CD8-positive, alpha-beta memory T cell (primary cell): Measurements from ENCODE around the gene TMEM192. TPM values are rescaled to one million over a fixed set of nuclear protein-coding genes. Genes with fewer than 3 reads are reported as not detected.

ENCODE experiments used
- CTCF ChIA-PET: fragments of 350-600 bp; sonication (Branson Sonifier 250); formaldehyde crosslinking; loops from one replicate; lab custom pipeline; 2021; ENCODE audit warnings: antibody characterized with exemption; lab: Charles Lee
- POLR2A ChIA-PET: fragments of 350-600 bp; sonication (Branson Sonifier 250); formaldehyde crosslinking; loops from one replicate; lab custom pipeline; 2021; ENCODE audit warnings: antibody characterized with exemption; lab: Charles Lee
- DNase-seq, 5 donors: peaks; one replicate each; pipeline versions ENCODE4 v3.0.0 to v3.0.0-alpha.2; 2020 to 2022; ENCODE audit warnings: mixed read lengths in 1 of 5
- H3K27ac ChIP-seq: one replicate; pipeline ENCODE4 v1.7.0; 2013; ENCODE audit warnings: low read depth, mild to moderate bottlenecking, low read length, moderate library complexity
- H3K27me3 ChIP-seq: 2 replicates; pipeline ENCODE4 v1.7.0; 2013; ENCODE audit warnings: low read length, mild to moderate bottlenecking; ENCODE audit not compliant: insufficient read depth, poor library complexity, severe bottlenecking
- H3K36me3 ChIP-seq: 2 replicates; pipeline ENCODE4 v1.7.0; 2013; ENCODE audit warnings: mild to moderate bottlenecking, low read length, moderate library complexity; ENCODE audit not compliant: insufficient read depth
- H3K4me1 ChIP-seq: 2 replicates; pipeline ENCODE4 v1.7.0; 2013; ENCODE audit warnings: mild to moderate bottlenecking, low read length, moderate library complexity; ENCODE audit not compliant: insufficient read depth
- H3K4me3 ChIP-seq: 2 replicates; pipeline ENCODE4 v1.7.0; 2013; ENCODE audit warnings: mild to moderate bottlenecking, low read length
- H3K9me3 ChIP-seq: 2 replicates; pipeline ENCODE4 v1.7.0; 2013; ENCODE audit warnings: mild to moderate bottlenecking, low read length
- H3K27ac Mint-ChIP-seq, 8 donors: one replicate each; pipeline ENCODE4 v1.8.0; 2020 to 2021; ENCODE audit warnings: mixed read lengths in 8 of 8, mild to moderate bottlenecking in 6 of 8, inconsistent platforms in 3 of 8, moderate library complexity in 3 of 8
- H3K27me3 Mint-ChIP-seq, 2 donors: one replicate each; pipeline ENCODE4 v1.8.0; 2020 to 2021; ENCODE audit warnings: mixed read lengths in 2 of 2, mild to moderate bottlenecking in 1 of 2, moderate library complexity in 1 of 2
- H3K36me3 Mint-ChIP-seq, 3 donors: one replicate each; pipeline ENCODE4 v1.8.0; 2020 to 2021; ENCODE audit warnings: mixed read lengths in 3 of 3, inconsistent platforms in 1 of 3, mild to moderate bottlenecking in 1 of 3
- H3K4me1 Mint-ChIP-seq, 3 donors: one replicate each; pipeline ENCODE4 v1.8.0; 2020 to 2021; ENCODE audit warnings: mixed read lengths in 3 of 3, inconsistent platforms in 1 of 3, mild to moderate bottlenecking in 1 of 3
- H3K4me3 Mint-ChIP-seq, 7 donors: one replicate each; pipeline ENCODE4 v1.8.0; 2020 to 2021; ENCODE audit warnings: mixed read lengths in 7 of 7, mild to moderate bottlenecking in 6 of 7, moderate library complexity in 4 of 7, inconsistent platforms in 2 of 7
- H3K9me3 Mint-ChIP-seq, 5 donors: one replicate each; pipeline ENCODE4 v1.8.0; 2020 to 2022; ENCODE audit warnings: mixed read lengths in 5 of 5, mild to moderate bottlenecking in 3 of 5, moderate library complexity in 2 of 5, inconsistent platforms in 1 of 5
- polyA plus RNA-seq: library from polyadenylated mRNA; unstranded; fragments of 300-500 nt; fragmentation: Illumina TruSeq; gene quantifications from one replicate; pipeline ENCODE4 v1.2.3, GENCODE V29; 2021
- total RNA-seq, 2 experiments: library from RNA; stranded (reverse); gene quantifications; one replicate each; pipeline ENCODE4 v1.2.3, GENCODE V29; 2021

TMEM192 gene
- total RNA-seq (10 to 100 TPM; 18.1 to 20.8 TPM), polyA plus RNA-seq (23.9 TPM)

DNA sequence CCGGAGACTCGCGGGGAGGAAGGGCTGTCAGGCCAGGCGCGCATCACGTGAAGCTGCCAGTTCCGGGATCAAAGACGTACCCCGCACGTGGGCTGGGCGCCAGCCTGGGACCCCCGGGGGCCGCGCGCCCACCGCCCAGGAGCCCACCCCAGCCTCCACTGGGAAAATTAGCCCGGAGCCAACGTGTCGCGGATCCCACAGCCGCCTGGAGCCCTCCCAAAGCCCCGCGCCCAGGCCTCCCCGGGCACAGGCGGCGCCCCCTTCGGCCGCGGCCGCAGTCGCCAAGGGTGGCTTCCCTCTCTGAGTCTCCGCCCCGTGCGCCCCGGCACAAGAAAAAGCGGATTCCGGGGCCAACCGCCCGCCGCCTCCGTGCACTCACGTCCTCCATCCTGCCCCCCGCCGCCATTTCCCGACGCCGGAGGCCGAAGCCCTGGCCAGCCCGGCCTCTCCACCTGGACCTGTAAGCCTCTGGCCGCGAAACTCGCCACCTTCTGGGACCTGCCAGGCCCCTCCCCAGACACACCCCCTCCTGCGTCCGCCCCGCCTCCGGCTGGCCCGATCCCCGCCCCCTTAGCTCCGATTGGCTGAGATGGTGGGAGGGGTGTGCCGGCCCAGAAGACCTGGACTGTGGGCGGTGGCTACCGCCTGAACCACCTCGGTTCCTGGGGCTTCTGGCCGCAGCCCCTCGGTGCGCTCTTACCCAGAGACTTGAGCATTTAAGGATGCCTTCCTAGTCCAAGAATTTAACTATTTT is at the start of gene TMEM192:
Gene TMEM192 (minus strand): TSS at position 493 of the 754 bp plus-strand sequence. CDS start 87 bp downstream, at position 406.
- H3K9me3 Mint-ChIP-seq: no peaks in the 10 kb centered on the region
- H3K36me3 Mint-ChIP-seq: peaks cover 0 to 11% (median 4%) of the 10 kb centered on the region in 3 donors
- no peaks in the 10 kb centered on the region for H3K27me3 ChIP-seq
- peaks cover 17 to 33% (median 23%) of the 10 kb centered on the region in 3 donors for H3K4me1 Mint-ChIP-seq
- H3K4me1 ChIP-seq: peaks cover 12% of the 10 kb centered on the region
- no peaks in the 10 kb centered on the region for H3K36me3 ChIP-seq
- H3K4me3 Mint-ChIP-seq: peak within 1 kb of the TSS; percentile 88 to 99 (median 94)
- ChIA-PET POLR2A (interaction anchor here (0.8 to 2.7 kb wide), 2 partner anchors 32 to 215 kb away, joined by 3 to 13 read pairs; partner anchors contain the start of gene MSMO1), CTCF (interaction anchor here (0.5 to 3.6 kb wide), 13 partner anchors 9 to 352 kb away, joined by 3 to 22 read pairs (median 5); partner anchors contain the start of gene MSMO1)
- no peaks in the 10 kb centered on the region for H3K9me3 ChIP-seq
- peak within 1 kb of the TSS; percentile 65 to 98 (median 95) for H3K27ac Mint-ChIP-seq
- peak; percentile 90 to 93 (median 92) for DNase-seq
- peak within 1 kb of the TSS; percentile 66 for H3K27ac ChIP-seq
- H3K4me3 ChIP-seq: peak within 1 kb of the TSS; percentile 55
- peaks cover 2 to 12% of the 10 kb centered on the region in 2 donors for H3K27me3 Mint-ChIP-seq

GRCh38 chr4:165158762-165159161 is 46.1 kb upstream of the TMEM192 start:
- H3K4me1 Mint-ChIP-seq: no peaks in the 10 kb centered on the region
- peak overlapping the region in 1 of 8 donors; percentile 55 for H3K27ac Mint-ChIP-seq
- ChIA-PET POLR2A (no interaction called here), CTCF (no interaction called here)
- H3K36me3 ChIP-seq: no peaks in the 10 kb centered on the region
- no peaks in the 10 kb centered on the region for H3K9me3 ChIP-seq
- no peak overlapping the region for H3K4me3 Mint-ChIP-seq
- H3K36me3 Mint-ChIP-seq: no peaks in the 10 kb centered on the region
- H3K9me3 Mint-ChIP-seq: peaks cover 0 to 3% (median 0%) of the 10 kb centered on the region in 5 donors
- no peak overlapping the region for H3K27ac ChIP-seq
- no peaks in the 10 kb centered on the region for H3K27me3 ChIP-seq
- no peak overlapping the region for H3K4me3 ChIP-seq
- no peak for DNase-seq
- no peaks in the 10 kb centered on the region for H3K4me1 ChIP-seq
- peaks cover 20 to 48% of the 10 kb centered on the region in 2 donors for H3K27me3 Mint-ChIP-seq

DNA sequence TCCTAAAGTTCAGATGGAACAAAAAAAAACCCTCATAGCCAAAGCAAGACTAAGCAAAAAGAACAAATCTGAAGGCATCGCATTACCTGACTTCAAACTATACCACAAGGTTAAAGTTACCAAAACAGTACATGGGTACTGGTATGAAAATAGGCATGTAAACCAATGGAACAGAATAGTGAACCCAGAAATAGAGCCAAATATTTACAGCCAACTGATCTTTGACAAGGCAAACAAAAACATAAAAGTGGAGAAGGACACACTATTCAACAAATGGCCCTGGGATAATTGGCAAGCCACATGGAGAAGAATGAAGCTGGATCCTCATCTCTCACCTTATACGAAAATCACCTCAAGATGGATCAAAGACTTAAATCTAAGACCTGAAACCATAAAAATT is 44.2 kb upstream of the TMEM192 start:
- Histone ChIP-seq H3K36me3 (no peaks in the 10 kb centered on the region), H3K4me3 (no peak overlapping the region), H3K27ac (no peak overlapping the region), H3K4me1 (no peaks in the 10 kb centered on the region), H3K9me3 (no peaks in the 10 kb centered on the region), H3K27me3 (no peaks in the 10 kb centered on the region)
- Mint-ChIP-seq H3K9me3 (peaks cover 0 to 3% (median 0%) of the 10 kb centered on the region in 5 donors), H3K4me3 (no peak overlapping the region), H3K36me3 (no peaks in the 10 kb centered on the region), H3K27me3 (peaks cover 23 to 57% of the 10 kb centered on the region in 2 donors), H3K27ac (no peak overlapping the region), H3K4me1 (no peaks in the 10 kb centered on the region)
- no peak for DNase-seq
- ChIA-PET CTCF (no interaction called here), POLR2A (no interaction called here)

DNA sequence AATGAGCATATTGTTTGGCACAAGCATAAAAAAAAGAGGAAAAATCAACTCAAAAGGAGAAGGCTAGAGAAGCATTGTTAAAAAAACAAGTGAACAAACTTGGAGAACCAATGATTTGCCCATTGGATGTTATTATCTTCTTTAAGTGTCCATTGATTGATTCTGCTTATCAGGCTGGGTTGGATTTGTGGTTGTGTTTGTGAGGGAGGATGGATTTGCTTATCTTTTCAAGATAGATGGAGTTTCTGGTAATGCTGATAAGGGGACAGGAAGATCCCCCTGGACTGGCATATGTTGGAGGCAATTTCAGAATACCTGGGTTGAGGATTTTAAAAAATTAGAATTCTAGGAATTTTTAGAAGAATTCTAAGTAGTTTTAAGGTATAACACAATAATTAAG is 41.8 kb upstream of the TMEM192 start:
- no peaks in the 10 kb centered on the region for H3K9me3 ChIP-seq
- no peak for DNase-seq
- no peaks in the 10 kb centered on the region for H3K36me3 ChIP-seq
- POLR2A ChIA-PET: no interaction called here
- CTCF ChIA-PET: no interaction called here
- H3K4me1 Mint-ChIP-seq: no peaks in the 10 kb centered on the region
- H3K4me3 ChIP-seq: no peak overlapping the region
- no peaks in the 10 kb centered on the region for H3K36me3 Mint-ChIP-seq
- H3K27me3 ChIP-seq: no peaks in the 10 kb centered on the region
- no peak overlapping the region for H3K27ac ChIP-seq
- H3K9me3 Mint-ChIP-seq: peaks cover 0 to 3% (median 0%) of the 10 kb centered on the region in 5 donors
- no peaks in the 10 kb centered on the region for H3K4me1 ChIP-seq
- H3K4me3 Mint-ChIP-seq: no peak overlapping the region
- peaks cover 27 to 64% of the 10 kb centered on the region in 2 donors for H3K27me3 Mint-ChIP-seq
- no peak overlapping the region for H3K27ac Mint-ChIP-seq

GRCh38 chr4:165152527-165152926 is 39.9 kb upstream of the TMEM192 start:
- Histone ChIP-seq H3K27ac (no peak overlapping the region), H3K36me3 (no peaks in the 10 kb centered on the region), H3K4me3 (no peak overlapping the region), H3K27me3 (no peaks in the 10 kb centered on the region), H3K9me3 (no peaks in the 10 kb centered on the region), H3K4me1 (no peaks in the 10 kb centered on the region)
- Mint-ChIP-seq H3K4me3 (no peak overlapping the region), H3K4me1 (no peaks in the 10 kb centered on the region), H3K27ac (no peak overlapping the region), H3K27me3 (peaks cover 27 to 73% of the 10 kb centered on the region in 2 donors), H3K9me3 (peaks cover 0 to 3% (median 0%) of the 10 kb centered on the region in 5 donors), H3K36me3 (no peaks in the 10 kb centered on the region)
- CTCF ChIA-PET: no interaction called here
- POLR2A ChIA-PET: no interaction called here
- DNase-seq: no peak

GRCh38 chr4:165151734-165152133 is 39.1 kb upstream of the TMEM192 start:
- H3K4me1 Mint-ChIP-seq: no peaks in the 10 kb centered on the region
- POLR2A ChIA-PET: no interaction called here

GRCh38 chr4:165150545-165150944 is 37.9 kb upstream of the TMEM192 start:
- Mint-ChIP-seq H3K36me3 (no peaks in the 10 kb centered on the region), H3K4me3 (no peak overlapping the region), H3K4me1 (no peaks in the 10 kb centered on the region), H3K9me3 (no peaks in the 10 kb centered on the region), H3K27ac (no peak overlapping the region), H3K27me3 (peaks cover 17 to 61% of the 10 kb centered on the region in 2 donors)
- CTCF ChIA-PET: no interaction called here
- no peaks in the 10 kb centered on the region for H3K36me3 ChIP-seq
- no peak for DNase-seq
- no peaks in the 10 kb centered on the region for H3K9me3 ChIP-seq
- no peak overlapping the region for H3K27ac ChIP-seq
- H3K4me1 ChIP-seq: no peaks in the 10 kb centered on the region
- H3K4me3 ChIP-seq: no peak overlapping the region
- POLR2A ChIA-PET: no interaction called here
- no peaks in the 10 kb centered on the region for H3K27me3 ChIP-seq

More at GRCh38 chr4:165151734-165152133, 39.1 kb upstream of the TMEM192 start:
- no peak for DNase-seq
- H3K27me3 Mint-ChIP-seq: peaks cover 19 to 69% of the 10 kb centered on the region in 2 donors
- Histone ChIP-seq H3K4me1 (no peaks in the 10 kb centered on the region), H3K4me3 (no peak overlapping the region), H3K36me3 (no peaks in the 10 kb centered on the region), H3K9me3 (no peaks in the 10 kb centered on the region), H3K27ac (no peak overlapping the region), H3K27me3 (no peaks in the 10 kb centered on the region)
- H3K36me3 Mint-ChIP-seq: no peaks in the 10 kb centered on the region
- CTCF ChIA-PET: no interaction called here
- peaks cover 0 to 1% (median 0%) of the 10 kb centered on the region in 5 donors for H3K9me3 Mint-ChIP-seq
- no peak overlapping the region for H3K4me3 Mint-ChIP-seq
- H3K27ac Mint-ChIP-seq: no peak overlapping the region

DNA sequence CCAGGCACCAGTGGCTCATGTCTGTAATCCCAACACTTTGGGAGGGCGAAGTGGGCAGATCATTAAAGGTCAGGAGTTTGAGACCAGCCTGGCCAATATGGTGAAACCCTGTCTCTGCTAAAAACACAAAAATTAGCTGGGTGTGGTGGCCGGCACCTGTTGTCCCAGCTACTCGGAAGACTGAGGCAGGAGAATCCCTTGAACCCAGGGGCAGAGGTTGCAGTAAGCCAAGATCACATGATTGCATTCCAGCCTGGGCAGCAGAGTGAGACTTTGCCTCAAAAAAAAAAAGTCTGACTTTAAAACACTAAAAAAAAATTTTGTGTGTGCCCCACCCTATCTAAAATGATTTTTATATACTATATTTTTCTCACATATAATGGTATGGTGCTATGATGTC is 26.2 kb upstream of the TMEM192 start:
- H3K4me1 ChIP-seq: no peaks in the 10 kb centered on the region
- Mint-ChIP-seq H3K4me1 (no peaks in the 10 kb centered on the region), H3K36me3 (no peaks in the 10 kb centered on the region), H3K9me3 (no peaks in the 10 kb centered on the region), H3K27ac (no peak overlapping the region), H3K4me3 (no peak overlapping the region), H3K27me3 (peaks cover 9 to 37% of the 10 kb centered on the region in 2 donors)
- no peaks in the 10 kb centered on the region for H3K27me3 ChIP-seq
- no peak overlapping the region for H3K4me3 ChIP-seq
- no peaks in the 10 kb centered on the region for H3K36me3 ChIP-seq
- H3K9me3 ChIP-seq: no peaks in the 10 kb centered on the region
- H3K27ac ChIP-seq: no peak overlapping the region
- ChIA-PET POLR2A (no interaction called here), CTCF (interaction anchor here (2.2 kb wide), 1 partner anchor 26 kb away, joined by 5 read pairs; the partner anchor contains the start of gene TMEM192)
- no peak for DNase-seq
